HG02588 (cell line): ENCODE data around the gene TMEM101.
"Not testable (repeated sequence)": the region's sequence is repeated elsewhere in the genome, so short reads cannot be mapped to it uniquely, and the experiment has no call there.

Experiments
- ATAC-seq: cut with Tn5 transposase; IDR thresholded peaks from one replicate; pipeline ENCODE4 v1.9.1; 2021; ENCODE audit warnings: mild to moderate bottlenecking, moderate library complexity; ENCODE audit not compliant: unreplicated experiment

Gene TMEM101

DNA sequence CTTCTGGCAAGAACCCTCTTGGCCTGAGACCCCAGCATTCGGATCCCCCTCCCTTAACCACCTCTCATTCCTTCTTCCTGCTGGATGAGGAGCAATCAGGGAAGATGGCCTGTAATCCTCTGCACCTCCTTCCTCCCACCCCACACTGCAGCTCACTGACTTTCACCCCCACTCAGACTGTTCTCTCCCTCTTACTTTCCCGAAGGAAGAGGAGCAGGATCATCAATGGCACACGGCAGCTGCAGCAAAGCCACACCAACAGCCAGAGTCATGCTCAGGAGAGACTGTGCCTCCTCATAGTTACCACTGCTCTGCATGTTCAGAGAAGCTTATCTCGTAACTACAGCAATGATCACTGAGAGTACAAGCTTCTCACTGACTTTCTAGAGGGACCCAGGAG, 10.1 kb upstream of the TMEM101 start:
- ATAC-seq: no peak

DNA sequence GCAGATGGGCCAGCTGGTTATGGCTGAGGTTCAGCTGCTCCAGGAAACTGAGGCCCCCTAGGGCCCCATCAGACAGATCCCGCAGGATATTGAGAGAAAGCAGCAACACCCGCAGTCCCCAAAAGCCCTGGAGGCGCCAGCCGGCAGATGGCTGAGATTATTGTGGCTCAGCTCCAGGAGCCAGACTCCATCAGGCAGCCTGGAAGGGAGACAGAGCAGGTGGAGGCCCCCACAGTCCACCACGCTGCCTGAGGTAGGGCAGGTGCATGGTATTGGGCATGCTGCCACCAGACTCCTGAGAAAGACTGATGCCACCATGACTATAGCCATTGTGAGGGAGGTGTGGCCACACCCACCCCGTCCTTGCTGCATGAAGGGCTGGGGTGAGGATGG, 9.5 kb upstream of the TMEM101 start:
- ATAC-seq: no peak

DNA sequence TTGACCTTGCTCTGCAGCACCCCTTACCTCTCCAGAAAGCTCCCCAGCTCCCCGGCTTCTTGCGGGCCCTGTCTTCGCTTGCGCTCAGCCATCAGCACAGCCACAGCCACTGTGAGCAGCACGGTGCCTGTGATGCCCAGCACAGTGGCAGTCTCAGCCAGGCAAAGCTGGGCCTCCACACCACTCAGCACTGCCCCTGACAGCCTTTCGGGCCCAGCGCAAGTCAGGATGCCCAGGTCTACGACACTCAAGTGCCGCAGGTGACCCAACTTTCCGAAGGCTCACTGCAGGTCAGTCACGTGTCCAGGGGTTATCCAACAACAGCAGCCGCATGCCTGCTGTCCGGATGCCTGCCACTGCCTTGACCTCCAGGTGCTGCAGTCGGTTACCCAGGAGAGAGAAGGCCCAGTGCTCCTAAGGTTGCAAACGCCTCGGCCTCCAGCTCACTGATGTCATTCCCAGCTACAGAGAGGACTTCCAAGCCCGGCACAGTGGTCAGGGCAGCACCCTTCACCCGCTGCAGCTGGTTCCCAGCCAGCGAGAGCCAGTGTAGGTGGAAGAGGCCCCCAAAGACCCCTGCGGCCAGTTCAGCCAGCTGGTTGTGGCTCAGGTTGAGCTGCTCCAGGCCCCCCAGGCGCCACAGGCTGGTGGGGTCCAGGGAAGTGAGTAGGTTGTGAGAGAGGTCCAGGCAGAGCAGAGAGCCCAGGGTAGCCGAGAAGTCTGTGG, 8.9 kb upstream of the TMEM101 start:
- ATAC-seq: no peak

DNA sequence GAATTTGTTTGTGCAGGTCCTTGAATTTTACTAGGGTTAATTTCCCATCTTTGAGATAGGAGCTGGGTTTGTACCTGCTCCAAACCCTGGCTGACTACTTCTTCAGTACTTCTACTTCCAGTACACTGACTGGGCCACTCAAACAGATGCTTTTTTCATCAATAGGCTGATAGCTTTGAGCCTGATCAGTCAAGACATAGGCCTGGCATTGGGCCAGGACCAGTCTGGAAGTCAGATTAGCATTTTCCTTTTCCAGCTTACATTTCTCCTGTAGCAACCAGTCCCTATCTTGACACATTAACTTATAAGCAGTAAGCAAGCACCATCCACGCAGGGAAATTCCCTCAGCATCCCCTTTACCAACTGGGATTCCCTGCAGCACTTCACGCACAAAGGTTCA, 7.5 kb upstream of the TMEM101 start:
- no peak for ATAC-seq

DNA sequence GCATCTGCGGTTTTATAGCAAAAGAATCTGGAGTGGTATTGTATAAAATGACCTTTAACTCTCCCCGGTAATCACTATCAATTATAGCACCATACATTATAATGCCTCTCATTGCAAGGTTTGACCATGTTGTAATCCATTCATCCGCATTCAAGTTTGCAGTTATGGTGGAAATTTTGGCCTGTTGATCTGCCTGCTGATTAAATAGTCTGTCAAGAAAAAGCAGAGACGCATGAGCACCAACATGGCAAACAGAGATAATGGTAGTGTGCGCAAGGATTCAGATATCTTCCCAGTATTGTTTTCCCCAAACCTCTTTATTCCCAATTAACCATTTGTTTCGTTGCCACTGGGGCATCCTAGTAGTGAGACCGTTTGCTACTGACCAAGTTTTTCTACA, 6.5 kb upstream of the TMEM101 start:
- not testable (repeated sequence) for ATAC-seq

DNA sequence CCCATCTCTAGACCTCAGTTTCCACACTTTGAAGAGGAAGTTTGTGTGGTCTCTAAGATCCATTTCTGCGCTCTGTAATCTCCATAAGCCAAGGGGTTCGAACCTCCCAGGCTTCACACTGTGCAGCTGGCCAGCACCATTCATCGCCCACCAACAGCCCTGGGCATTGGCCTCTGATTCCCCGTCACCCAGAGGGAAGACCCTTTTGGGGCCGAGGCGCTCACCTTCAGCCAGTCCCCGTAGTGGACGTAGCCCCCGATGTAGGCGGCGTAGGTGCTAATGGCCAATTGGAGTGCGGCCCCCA, 678 bp downstream of the TMEM101 start:
- peak; percentile 10 for ATAC-seq

DNA sequence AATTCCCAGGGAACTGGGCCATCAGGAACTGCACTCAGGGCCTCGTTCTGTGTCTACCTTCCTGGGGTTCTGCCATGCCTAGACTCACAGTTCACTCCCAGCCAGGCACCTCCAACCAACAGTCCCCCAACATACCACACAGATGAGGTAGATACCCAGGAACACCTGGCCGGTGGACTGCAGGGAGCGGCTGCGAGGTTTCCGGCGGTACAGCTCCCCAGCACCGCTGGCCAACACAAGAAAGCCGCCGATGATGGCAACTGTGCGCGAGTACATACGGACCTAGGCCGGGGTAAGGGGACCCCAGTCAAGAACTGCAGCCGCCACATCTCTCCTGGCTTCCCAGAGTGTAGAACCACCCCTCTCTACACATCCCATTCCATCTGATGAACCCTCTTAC, 1.9 kb downstream of the TMEM101 start:
- ATAC-seq: no peak

DNA sequence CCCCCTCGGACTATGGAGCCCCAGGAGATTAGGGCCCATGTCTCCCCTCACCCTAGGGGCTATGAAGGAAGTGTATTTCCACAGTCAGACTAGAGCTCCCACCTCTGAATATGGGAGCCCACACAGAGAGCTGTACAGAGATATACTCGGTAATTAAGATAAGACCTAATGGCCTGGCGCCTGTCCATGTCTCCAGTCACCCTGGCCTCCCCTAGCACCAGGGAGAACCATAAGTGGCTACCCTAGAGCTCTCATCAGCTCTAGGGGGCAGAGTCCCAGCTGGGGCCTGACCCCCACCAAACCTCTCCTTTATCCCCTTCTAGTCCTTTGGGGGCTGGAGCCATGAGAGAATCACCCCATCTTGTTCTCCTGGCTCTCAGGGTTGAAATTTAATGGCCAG, 2.4 kb downstream of the TMEM101 start:
- ATAC-seq: no peak

DNA sequence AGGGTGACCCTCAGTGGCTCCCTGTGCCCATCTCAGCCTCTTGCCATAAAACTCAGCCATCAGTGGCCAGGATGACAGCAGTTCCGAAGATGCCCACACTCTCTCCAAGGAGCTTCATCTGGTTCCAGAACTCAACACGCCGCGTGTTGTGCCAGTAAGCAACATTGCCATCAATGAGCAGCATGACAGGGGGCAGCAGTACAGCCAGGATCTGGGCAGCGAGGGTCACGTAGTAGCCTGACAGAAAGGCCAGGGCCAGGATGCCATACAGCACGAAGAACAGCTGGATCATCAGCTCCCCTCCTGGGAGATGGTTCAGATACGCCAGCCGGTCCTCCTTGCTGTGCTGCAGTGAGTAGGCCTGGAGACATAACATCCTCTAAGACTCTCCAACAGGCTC, 2.9 kb downstream of the TMEM101 start:
- no peak for ATAC-seq

DNA sequence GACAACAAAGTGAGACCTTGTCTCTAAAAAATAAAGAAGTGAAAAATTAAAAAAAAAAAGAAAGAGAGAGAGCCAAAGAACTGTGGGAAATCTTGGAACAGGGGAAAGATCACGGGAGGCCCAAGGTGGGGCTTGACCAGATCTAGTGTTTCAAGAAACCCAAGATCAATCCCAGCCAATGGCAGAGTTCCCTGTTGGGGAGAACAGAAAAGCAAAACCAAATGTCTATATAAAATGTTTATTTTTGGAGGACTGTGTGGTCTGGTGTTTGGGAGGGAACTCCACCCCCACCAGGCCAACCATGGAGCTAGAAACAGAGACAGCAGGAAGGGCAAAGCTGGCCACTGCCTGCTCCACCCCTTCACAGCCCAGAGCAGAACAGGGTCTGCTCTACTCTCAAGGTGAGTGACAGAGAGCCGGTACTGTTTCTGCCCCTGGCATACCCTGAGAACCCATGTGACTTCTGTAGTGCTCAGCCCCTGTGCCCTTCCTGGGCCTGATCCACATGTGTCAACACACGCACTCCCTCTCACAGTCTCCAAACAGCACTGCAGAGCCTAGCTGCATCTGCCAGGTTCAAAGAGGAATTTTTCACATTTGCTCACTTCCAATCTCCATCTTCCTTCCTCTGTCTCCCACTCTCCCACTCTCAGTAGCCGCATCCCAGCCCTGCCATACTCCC, 3.7 kb downstream of the TMEM101 start:
- ATAC-seq: no peak

DNA sequence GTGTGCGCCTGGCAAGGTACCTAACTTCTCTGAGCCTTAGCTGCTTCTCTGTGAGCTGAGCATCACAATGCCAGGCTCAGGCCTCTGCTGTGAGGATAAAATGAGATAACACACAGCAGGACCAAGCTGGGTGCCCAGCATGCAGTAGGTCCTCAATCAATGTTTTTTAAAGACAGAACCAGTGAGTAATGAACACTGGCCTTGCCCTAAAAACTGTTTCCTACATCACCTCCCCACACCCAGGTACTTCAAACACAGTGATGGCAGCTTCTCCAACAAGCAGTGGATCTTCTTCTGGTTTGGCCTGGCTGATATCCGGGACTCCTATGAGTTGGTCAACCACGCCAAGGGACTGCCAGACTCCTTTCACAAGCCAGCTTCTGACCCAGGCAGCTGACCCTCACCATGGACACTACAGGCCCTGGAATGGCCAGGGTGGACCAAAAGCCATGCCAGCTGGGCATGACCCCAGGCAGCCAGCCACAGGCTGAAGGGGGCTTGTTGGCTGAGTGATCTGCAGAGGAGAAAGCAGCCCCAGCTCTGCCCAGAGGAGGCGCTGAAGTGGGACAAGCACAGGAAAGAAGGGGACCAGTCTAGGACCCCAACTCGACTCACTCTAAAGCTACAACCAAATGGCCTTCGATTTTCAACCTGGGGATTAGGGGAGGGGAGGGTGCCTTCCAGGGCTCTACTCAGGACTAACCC, 6.4 kb downstream of the TMEM101 start:
- ATAC-seq: no peak

DNA sequence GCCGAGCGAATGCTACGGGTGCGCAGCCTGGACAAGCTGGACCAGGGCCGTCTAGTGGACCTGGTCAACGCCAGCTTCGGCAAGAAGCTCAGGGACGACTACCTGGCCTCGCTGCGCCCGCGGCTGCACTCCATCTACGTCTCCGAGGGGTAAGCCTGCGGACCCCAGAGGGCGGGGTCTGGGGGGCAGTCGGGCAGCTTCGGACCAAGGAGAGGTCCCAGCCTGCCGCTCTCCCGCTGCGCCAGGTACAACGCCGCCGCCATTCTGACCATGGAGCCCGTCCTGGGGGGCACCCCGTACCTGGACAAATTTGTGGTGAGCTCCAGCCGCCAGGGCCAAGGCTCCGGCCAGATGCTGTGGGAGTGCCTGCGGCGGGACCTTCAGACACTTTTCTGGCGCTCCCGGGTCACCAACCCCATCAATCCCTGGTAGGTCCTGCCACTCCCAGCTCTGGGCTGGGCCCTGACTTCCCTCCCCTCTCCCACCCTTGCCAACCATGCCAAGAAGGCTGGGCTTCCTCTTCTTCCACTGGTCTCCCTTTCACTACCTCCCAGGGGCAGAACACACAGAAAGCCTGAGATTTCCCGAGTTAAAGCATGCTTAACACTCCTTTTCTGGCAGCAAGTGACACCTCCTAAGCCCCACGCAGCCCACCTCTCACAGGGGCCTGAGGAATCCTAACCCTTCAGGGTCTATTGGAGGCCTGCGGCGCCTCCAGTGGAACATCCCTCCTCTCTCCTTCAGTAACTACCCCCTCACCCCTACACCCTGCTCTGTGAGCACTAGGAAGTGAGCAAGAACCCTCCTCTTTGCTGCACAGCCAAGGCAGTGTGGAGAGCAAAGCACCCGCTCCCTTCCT, 7.2 kb downstream of the TMEM101 start:
- no peak for ATAC-seq

DNA sequence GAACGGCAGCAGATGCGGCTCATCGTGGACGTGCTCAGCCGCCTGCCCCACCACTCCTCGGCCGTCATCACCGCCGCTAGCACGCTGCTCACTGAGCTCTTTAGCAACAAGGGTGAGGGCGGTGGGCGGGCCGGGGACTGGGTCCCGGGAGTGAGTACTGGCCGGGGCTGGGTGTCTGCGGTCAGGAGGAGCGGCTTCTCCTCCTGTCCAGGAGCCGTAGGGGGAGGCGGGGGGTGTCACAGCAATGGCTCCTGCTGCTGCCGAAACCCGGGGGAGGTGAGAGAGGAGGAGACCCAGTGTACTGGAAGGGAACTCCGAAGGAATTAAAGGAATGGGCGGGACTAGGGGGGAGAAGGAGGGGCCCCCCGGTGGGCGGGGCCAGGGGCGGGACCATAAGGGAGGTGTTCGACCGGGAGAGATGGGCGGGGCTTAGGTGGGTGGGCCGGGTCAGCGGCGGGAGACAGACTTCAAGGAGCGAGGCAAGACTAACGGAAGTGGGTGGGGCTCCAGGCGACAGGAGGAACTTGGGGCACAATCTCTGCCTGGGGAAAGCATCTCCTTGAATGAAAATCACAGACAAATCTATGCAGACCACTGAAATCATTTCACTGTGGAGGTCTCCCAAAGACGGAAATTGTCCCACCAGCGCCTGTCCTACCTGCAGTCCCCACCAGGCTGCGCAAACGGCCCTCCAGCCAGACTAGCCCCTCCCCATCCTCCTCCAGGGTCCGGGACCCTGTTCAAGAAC, 8.0 kb downstream of the TMEM101 start:
- peak; percentile 59 for ATAC-seq

DNA sequence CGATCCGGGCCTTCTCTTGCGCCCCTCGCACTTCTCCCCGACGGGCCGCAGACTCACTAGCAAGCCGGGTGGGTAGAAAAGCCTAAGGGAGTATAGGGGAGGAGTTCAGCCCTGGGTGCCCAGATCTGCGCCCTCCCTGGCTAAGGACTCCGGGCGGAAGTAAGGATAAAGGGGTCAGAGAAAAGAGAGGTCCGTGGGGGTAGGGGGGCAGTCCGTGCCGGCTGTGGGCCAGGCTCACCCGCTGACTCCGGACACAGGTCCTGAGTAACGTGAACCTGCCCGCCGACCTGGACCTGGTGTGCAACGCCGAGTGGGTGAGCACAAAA, 8.5 kb downstream of the TMEM101 start:
- ATAC-seq: no peak

DNA sequence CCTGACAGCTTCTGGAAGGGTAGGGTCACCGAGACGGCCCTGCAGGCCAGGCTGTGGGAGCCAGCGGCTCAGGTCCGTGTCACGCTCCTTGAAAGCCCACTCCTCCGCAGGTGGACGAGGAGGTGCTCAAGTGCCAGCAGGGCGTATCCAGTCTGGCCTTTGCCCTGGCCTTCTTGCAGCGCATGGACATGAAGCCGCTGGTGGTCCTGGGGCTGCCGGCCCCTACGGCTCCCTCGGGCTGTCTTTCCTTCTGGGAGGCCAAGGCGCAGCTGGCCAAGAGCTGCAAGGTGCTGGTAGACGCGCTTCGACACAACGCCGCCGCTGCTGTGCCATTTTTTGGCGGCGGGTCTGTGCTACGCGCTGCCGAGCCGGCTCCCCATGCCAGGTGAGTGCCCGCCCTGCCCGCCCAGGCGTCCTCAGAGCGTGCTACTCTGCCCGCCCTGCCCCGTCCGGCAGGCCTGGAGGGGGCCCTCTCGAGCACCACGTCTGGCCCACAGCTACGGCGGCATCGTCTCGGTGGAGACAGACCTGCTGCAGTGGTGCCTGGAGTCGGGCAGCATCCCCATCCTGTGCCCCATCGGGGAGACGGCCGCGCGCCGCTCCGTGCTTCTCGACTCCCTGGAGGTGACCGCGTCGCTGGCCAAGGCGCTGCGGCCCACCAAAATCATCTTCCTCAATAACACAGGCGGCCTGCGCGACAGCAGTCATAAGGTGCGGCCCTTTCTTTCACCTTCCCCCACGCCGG, 9.1 kb downstream of the TMEM101 start:
- no peak for ATAC-seq

DNA sequence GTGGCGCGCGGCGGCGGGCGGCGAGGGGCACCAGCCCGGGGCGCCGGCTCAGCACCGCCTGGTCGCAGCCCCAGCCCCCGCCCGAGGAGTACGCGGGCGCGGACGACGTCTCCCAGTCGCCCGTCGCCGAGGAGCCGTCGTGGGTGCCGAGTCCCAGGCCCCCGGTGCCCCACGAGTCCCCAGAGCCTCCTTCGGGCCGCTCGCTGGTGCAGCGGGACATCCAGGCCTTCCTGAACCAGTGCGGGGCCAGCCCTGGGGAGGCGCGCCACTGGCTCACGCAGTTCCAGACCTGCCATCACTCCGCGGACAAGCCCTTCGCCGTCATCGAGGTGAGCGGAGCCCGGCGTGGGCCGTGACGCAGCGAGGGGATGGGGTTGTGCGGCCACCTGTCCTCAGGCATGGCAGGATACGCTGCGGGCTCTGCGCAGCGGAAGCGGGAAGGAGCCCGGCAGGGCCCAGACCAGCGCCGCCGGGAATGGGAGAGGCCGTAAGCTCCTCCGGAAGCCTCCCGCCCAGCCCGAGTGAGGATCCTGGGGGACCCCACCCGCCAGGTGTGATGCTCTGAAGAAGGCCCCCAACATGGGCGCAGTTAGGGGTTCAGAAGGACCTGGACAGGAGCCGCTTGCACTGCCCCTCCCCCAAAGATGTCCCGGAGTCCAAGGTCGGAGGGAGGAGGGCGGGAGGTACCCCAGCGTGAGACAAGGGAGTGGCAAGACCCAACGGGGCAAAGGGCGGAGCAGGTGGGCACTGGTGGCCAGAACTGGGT, 9.8 kb downstream of the TMEM101 start:
- no peak for ATAC-seq

DNA sequence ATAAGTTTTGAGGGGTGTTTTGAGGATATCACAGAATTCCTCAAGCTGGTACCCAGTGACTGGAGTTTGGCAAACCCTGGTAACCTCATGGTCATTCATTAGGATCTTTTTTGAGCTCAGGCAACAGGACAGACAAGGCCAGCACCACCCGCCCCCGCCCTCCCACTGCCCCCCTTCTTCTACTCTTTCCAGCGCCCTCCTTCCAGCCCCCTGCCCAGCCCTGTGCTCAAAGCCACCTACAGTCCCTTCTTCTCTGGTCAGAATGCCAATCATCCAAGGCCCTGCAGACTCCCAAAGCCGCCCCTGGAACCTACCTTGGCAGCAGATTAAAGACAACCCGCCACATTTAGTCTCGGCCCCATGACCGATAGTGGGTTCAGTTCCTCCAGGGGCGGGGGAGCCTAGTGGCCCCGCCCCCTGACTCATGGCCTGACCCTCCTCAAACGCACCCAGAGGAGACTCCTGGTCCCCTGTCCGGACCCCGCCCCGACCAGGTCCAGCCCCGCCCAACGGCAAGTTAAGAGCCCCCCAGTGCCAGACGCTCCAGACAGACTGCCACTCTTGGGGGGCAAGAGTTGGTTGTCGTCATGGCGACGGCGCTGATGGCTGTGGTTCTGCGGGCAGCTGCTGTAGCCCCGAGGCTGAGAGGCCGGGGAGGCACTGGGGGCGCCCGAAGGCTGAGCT, 10.5 kb downstream of the TMEM101 start, which contains the start of gene NAGS:
Gene NAGS (plus strand): TSS at position 546 of the 684 bp plus-strand sequence. CDS start 42 bp downstream, at position 588.
- no peak for ATAC-seq

DNA sequence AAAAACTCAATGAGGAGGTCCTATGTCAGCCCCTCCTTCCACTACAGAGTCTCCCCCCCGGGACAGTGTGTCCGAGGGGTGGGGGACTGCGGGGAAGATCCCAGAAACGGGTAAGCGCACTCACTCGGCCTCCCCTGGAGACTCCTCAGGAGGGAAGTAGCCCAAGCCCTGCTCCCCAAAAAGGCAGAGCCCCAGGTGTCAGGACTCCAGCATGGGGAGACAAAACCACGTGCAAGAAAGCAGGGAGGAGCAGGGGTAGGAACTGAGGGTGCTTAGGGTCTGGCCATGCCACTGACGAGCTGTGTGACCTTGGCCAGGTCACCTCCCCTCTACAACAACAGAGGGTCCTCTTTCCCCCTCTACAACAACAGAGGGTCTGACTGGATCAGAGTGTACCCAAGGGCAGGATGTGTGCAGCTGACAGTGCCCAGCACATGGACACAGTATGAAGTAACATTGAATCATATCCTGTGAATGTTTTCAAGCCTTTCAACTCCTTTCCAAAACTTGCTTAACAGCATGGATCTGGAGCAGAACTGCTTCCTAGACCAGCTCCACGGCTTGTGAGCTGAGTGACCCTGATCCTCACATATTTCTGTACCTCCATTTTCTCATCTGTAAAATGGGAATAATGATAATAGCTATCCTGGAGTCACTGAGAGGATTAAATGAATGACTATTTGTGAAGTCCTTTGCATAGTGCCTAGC, 12.5 kb downstream of the TMEM101 start:
- ATAC-seq: no peak
